IgD-negative memory B cell (primary cell): ENCODE results near the gene RNF135. TPM values are rescaled to one million over a fixed set of nuclear protein-coding genes. Genes with fewer than 3 reads are reported as not detected.
"Not testable (repeated sequence)": the region's sequence is repeated elsewhere in the genome, so short reads cannot be mapped to it uniquely, and the experiment has no call there.

Source experiments
- H3K27ac Mint-ChIP-seq, 3 donors: one replicate each; pipeline ENCODE4 v1.8.0; 2020 to 2022; ENCODE audit warnings: mild to moderate bottlenecking in 3 of 3, mixed read lengths in 3 of 3, moderate library complexity in 1 of 3
- H3K27me3 Mint-ChIP-seq: one replicate; pipeline ENCODE4 v1.8.0; 2021; ENCODE audit warnings: mixed read lengths
- H3K36me3 Mint-ChIP-seq: one replicate; pipeline ENCODE4 v1.8.0; 2020; ENCODE audit warnings: mild to moderate bottlenecking, mixed read lengths
- H3K4me1 Mint-ChIP-seq, 3 donors: one replicate each; pipeline ENCODE4 v1.8.0; 2020 to 2022; ENCODE audit warnings: mixed read lengths in 3 of 3, mild to moderate bottlenecking in 1 of 3
- H3K4me3 Mint-ChIP-seq, 4 donors: one replicate each; pipeline ENCODE4 v1.8.0; 2020 to 2022; ENCODE audit warnings: mild to moderate bottlenecking in 4 of 4, mixed read lengths in 4 of 4, moderate library complexity in 3 of 4
- H3K9me3 Mint-ChIP-seq, 3 donors: one replicate each; pipeline ENCODE4 v1.8.0; 2020 to 2021; ENCODE audit warnings: mixed read lengths in 3 of 3, mild to moderate bottlenecking in 1 of 3
- polyA plus RNA-seq: library from polyadenylated mRNA; unstranded; fragments of 300-500 nt; fragmentation: Illumina TruSeq; gene quantifications from one replicate; pipeline ENCODE4 v1.2.3, GENCODE V29; 2021

The RNF135 gene
- polyA plus RNA-seq, 1 donor from 2014 or later: 34.7 TPM

DNA sequence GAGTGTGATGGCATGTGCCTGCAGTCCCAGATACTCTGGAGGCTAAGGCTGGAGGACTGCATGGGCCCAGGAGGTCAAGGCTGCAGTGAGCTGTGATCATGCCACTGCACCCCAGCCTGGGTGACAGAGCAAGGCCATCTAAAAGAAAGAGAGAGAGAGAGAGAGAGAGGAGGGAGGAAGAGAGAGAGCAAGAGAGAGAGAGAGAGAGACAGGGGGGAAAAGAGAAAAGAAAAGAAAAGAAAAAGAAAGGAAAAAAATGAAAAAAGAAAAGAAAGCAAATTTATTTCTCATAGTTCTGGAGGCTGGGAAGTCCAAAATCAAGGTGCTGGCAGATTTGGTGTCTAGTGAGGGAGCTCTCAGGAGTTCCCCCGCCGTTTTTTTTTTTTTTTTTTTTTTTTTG, 33.3 kb downstream of the RNF135 start:
- Mint-ChIP-seq H3K4me3 (no peak overlapping the region), H3K4me1 (peaks cover 13 to 21% (median 15%) of the 10 kb centered on the region in 3 donors), H3K36me3 (peaks cover 8% of the 10 kb centered on the region), H3K9me3 (no peaks in the 10 kb centered on the region), H3K27ac (peak overlapping the region in 1 of 3 donors; percentile 35), H3K27me3 (no peaks in the 10 kb centered on the region)

DNA sequence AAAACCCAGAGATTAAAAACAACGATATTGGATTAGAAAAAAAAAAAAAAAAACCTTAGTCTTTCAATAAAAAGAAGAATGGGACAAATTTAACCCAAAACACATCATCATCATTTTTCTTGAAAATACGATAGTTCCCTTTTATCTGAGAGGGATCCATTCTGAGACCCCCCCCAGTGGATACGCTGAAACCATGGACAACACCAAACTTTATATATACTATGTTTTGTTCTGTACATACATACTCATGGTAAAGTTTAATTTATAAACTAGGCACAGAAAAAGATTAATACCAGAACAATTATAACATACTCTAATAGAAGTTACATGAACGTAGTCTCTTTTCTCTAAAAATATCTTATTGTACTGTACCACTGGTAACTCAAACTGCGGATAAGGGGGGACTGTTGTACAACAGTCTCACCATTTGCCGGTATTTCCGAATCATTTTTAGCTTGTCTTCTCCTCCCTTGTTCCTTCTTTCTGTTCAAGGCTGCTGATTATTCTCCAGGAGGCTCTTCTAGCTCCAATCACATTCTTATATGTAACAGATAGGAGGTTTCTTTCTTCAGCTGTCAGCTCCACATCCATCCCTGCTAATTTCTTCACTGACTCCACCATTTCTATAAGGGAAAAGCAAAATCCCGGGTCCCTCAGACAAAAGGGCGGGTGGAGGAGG, 37.0 kb downstream of the RNF135 start:
- Mint-ChIP-seq H3K27ac (peak overlapping the region; percentile 74 to 94 (median 88)), H3K36me3 (peaks cover 4% of the 10 kb centered on the region), H3K4me1 (peaks cover 16 to 20% (median 20%) of the 10 kb centered on the region in 3 donors), H3K4me3 (peak overlapping the region; percentile 89 to 97 (median 96)), H3K9me3 (no peaks in the 10 kb centered on the region), H3K27me3 (no peaks in the 10 kb centered on the region)

DNA sequence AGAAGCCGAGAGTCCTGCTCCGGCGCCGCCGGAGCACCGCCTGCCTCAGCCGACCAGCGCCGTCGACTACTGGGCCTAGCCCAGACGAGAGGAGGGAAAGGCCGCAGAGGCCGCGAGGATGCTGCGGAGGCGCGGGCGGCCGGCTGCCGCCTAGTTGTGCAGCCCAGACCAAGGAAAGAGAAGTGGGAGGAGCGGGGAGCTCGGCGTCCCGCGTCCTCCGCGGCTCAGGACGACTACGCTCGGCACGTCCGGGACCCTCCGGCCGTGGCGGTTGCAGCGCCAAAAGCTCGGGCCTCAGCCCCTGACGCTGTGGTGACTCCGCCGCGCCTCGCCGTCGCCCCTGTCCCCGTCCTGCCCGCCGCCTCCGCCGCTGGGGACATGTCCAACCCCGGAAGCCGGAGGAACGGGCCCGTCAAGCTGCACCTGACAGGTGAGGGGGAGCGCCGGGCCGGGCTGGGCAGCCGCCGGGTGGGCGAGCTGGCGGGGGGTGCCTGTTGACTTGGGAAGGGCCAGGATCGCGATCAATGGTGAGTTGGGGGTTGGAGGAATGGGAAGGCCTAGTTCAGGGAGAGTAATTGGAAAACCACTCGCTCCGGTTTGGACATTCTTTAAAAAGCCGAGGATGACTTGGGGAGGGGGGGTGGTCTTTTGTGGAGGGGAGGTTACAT, 37.7 kb downstream of the RNF135 start:
- Mint-ChIP-seq H3K4me3 (peak overlapping the region; percentile 89 to 97 (median 96)), H3K9me3 (no peaks in the 10 kb centered on the region), H3K27ac (peak overlapping the region; percentile 74 to 94 (median 88)), H3K36me3 (peaks cover 4% of the 10 kb centered on the region), H3K4me1 (peaks cover 16 to 20% (median 20%) of the 10 kb centered on the region in 3 donors), H3K27me3 (no peaks in the 10 kb centered on the region)

DNA sequence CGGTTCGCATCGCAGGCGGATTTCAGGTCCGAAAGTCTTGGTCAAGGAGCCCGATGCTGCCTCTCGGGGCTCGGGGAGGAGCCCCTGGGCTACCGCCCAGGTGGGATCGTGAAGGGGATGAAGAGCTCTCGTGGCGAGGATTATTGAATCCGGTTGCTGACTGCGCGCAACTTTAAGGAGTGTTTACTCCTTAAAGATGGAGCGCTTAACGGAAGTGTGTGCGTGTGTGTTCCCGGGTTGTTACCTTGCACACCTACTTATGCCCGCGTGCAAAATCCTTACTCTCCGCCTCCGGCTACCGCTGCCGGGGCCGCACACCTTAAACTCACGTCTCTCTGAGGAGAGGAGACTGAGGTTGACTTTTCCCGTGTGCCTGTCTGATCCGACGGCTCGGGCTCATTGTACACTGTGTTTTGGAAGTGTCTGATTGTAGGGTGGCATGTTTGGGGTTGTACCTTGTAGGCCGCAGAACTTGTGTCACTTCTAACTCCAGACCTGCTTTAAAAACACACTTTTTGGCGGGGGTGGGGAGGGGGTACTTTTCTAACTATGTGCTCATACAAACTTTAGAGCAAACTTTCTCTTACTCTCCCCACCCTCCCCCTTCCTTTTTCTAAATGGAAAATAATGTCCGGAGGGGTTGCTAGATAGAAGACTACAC, 38.3 kb downstream of the RNF135 start:
- H3K27ac Mint-ChIP-seq: peak overlapping the region; percentile 74 to 94 (median 88)
- not testable (repeated sequence) for H3K27me3 Mint-ChIP-seq, H3K36me3 Mint-ChIP-seq, H3K9me3 Mint-ChIP-seq
- peaks cover 16 to 20% (median 20%) of the 10 kb centered on the region in 3 donors for H3K4me1 Mint-ChIP-seq
- peak overlapping the region; percentile 89 to 97 (median 96) for H3K4me3 Mint-ChIP-seq

DNA sequence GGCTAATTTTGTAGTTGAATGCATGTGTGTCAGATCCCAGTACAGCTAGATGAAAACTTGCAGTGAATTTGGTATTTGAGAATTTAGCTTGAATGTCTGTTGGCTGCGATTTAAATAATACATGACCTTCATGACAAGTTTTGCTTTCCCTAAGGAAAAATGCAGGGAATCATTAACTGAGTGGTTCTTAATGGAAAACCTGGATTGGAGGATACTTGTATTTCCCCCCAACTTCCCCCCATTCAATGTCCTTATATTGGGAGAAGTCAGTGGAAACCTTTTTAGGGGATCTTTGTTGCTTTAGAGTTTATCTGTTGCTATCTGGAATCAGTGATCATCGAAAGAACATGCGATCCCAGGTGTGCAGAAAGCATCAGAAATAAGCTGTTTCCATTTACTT, 39.2 kb downstream of the RNF135 start:
- H3K27me3 Mint-ChIP-seq, H3K36me3 Mint-ChIP-seq, H3K27ac Mint-ChIP-seq, H3K9me3 Mint-ChIP-seq: not testable (repeated sequence)
- Mint-ChIP-seq H3K4me3 (peak overlapping the region; percentile 57 to 86 (median 81)), H3K4me1 (peaks cover 16 to 20% (median 20%) of the 10 kb centered on the region in 3 donors)

DNA sequence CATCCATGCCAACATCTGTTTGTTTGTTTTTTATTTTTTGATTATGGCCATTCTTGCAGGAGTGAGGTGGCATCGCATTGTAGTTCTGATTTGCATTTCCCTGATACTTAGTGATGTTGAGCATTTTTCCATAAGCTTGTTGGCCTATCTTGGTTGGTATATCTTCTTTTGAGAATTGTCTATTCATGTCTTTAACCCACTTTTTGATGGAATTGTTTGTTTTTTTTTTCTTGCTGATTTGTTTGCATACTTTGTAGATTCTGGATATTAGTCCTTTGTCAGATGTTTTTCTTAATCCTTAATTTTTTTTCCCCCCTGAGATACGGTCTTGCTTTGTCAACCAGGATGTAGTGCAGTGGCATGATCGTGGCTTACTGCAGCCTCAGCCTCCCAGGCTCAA, 43.0 kb downstream of the RNF135 start:
- Mint-ChIP-seq H3K4me1 (peaks cover 4 to 9% (median 9%) of the 10 kb centered on the region in 3 donors), H3K9me3 (no peaks in the 10 kb centered on the region), H3K4me3 (no peak overlapping the region), H3K27ac (peak overlapping the region in 1 of 3 donors; percentile 35), H3K36me3 (peaks cover 2% of the 10 kb centered on the region), H3K27me3 (no peaks in the 10 kb centered on the region)

DNA sequence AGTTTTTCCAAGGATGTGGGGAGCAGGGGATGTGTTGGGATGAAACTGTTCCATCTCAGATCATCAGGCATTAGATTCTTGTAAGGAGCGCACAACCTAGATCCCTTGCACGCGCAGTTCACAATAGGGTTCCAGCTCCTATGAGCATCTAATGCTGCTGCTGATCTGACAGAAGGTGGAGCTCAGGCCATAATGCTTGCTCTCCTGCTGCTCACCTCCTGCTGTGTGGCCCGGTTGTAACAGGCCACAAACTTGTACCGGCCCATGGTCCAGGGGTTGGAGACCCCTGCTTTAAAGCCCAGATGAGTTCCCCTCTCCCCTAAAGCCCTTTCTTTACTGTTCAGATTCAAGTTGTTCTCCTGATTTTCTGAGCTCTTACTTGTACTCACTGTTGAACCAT, 44.8 kb downstream of the RNF135 start:
- no peaks in the 10 kb centered on the region for H3K9me3 Mint-ChIP-seq
- peaks cover 0 to 4% (median under 1%) of the 10 kb centered on the region in 3 donors for H3K4me1 Mint-ChIP-seq
- peak overlapping the region in 1 of 3 donors; percentile 76 for H3K27ac Mint-ChIP-seq
- H3K27me3 Mint-ChIP-seq: no peaks in the 10 kb centered on the region
- H3K4me3 Mint-ChIP-seq: no peak overlapping the region
- H3K36me3 Mint-ChIP-seq: peaks cover 2% of the 10 kb centered on the region

DNA sequence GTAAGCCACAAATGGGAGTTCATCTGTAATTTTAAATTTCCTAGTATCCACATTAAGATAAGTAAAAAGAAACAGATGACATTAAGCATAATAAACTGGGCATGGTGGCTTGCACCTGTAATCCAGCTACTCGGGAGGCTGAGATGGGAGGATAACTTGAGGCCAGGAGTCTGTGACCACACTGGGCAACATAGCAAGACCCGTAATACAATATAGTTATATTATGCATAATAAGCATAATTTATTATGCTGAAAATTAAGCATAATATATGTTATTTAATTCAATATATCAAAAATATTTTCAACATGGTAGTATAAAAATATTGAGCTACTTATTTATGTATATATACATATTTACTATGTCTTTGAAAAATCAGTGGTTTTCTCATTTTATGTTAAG, 48.2 kb downstream of the RNF135 start:
- H3K27ac Mint-ChIP-seq: peak overlapping the region in 1 of 3 donors; percentile 23
- H3K4me3 Mint-ChIP-seq: no peak overlapping the region
- no peaks in the 10 kb centered on the region for H3K9me3 Mint-ChIP-seq
- no peaks in the 10 kb centered on the region for H3K27me3 Mint-ChIP-seq
- H3K36me3 Mint-ChIP-seq: peaks cover 2% of the 10 kb centered on the region
- H3K4me1 Mint-ChIP-seq: no peaks in the 10 kb centered on the region

DNA sequence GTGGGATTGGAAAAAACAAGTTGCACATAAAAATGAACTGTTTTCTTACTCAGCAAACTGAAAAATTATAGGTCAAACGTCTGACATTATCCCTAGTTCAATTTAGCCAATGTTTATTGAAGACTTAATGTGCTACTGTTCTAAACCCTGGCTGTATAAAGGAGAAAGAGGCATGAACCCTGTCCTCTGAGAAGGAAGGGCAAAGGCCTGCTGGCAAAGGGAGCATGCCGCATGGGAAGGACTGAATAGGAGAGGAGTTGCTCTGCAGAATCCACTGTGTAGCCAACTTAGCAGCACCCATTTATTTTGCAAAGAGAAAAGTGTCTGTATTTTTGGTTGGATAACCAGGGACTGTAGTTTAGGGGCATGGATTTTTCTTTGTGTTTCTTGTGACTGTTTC, 52.3 kb downstream of the RNF135 start:
- not testable (repeated sequence) for H3K9me3 Mint-ChIP-seq, H3K36me3 Mint-ChIP-seq, H3K27ac Mint-ChIP-seq, H3K27me3 Mint-ChIP-seq, H3K4me1 Mint-ChIP-seq, H3K4me3 Mint-ChIP-seq

DNA sequence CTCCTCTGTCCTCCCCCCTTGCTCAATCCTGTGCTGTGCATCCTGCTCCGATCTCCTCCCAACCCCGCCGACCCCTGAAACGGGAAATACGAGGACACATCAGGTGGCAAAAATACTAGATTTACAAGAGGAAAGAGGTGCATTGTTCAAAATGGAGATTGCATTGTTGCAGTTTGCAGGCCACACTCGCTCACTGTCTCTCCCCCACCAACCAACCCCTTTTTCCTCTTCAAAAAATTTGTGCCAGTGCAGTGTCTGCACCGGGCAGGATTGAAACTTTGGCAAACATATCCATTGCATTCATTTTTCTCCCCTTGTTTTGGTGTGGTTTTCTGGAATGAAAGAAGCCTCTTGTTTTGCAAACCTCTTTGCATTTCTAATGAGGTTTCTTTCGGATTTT, 61.0 kb downstream of the RNF135 start:
- H3K36me3 Mint-ChIP-seq: peaks cover 2% of the 10 kb centered on the region
- H3K4me1 Mint-ChIP-seq: no peaks in the 10 kb centered on the region
- no peak overlapping the region for H3K27ac Mint-ChIP-seq
- no peaks in the 10 kb centered on the region for H3K27me3 Mint-ChIP-seq
- H3K4me3 Mint-ChIP-seq: no peak overlapping the region
- H3K9me3 Mint-ChIP-seq: no peaks in the 10 kb centered on the region

DNA sequence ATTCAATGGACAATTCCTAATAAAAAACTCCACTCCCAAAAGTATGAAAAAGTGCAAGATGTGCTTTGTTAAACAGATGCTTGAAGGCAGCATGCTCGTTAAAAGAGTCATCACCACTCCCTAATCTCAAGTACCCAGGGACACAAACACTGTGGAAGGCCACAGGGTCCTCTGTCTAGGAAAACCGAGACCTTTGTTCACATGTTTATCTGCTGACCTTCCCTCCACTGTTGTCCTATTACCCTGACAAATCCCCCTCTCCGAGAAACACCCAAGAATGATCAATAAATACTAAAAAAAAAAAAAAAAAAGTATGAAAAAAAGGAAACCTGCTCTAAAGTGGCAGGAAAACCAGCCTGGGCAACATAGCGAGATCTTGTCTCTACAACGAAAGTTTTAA, 64.8 kb downstream of the RNF135 start:
- not testable (repeated sequence) for H3K27ac Mint-ChIP-seq, H3K9me3 Mint-ChIP-seq

DNA sequence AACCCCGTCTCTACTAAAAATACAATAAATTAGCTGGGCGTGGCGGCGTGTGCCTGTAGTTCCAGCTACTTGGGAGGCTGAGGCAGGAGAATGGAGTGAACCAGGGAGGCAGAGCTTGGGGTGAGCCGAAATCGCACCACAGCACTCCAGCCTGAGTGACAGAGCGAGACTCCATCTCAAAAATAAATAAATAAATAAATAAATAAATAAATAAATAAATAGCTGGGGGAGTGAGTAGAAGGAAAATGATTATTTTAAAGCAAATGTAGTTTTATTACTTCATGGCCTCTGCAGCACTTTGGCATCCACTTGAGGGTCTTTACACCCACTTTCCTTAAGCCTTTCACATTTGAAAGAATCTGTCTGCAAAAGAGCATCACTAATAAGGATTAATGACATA, 70.0 kb downstream of the RNF135 start:
- H3K4me3 Mint-ChIP-seq, H3K27ac Mint-ChIP-seq, H3K4me1 Mint-ChIP-seq, H3K9me3 Mint-ChIP-seq, H3K36me3 Mint-ChIP-seq, H3K27me3 Mint-ChIP-seq: not testable (repeated sequence)

More for the DNA sequence above, 64.8 kb downstream of the RNF135 start:
- H3K4me1 Mint-ChIP-seq, H3K27me3 Mint-ChIP-seq, H3K4me3 Mint-ChIP-seq, H3K36me3 Mint-ChIP-seq: not testable (repeated sequence)

DNA sequence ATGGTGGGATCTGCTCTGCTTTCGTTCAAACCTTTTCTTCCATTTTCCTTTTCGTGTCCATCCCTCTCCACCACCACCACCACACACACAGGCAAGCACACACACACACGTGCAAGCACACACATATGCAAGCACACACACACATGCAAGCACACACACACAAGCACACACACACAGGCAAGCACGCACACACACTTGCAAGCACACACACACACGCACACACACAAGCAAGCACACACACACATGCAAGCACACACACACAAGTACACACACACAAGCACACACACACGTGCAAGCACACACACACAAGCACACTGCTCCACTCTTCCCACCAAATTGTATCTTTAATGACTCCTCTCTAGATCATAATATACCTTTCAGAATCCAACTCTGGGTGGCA, 71.5 kb downstream of the RNF135 start:
- H3K36me3 Mint-ChIP-seq, H3K4me3 Mint-ChIP-seq, H3K9me3 Mint-ChIP-seq, H3K27me3 Mint-ChIP-seq, H3K27ac Mint-ChIP-seq, H3K4me1 Mint-ChIP-seq: not testable (repeated sequence)

DNA sequence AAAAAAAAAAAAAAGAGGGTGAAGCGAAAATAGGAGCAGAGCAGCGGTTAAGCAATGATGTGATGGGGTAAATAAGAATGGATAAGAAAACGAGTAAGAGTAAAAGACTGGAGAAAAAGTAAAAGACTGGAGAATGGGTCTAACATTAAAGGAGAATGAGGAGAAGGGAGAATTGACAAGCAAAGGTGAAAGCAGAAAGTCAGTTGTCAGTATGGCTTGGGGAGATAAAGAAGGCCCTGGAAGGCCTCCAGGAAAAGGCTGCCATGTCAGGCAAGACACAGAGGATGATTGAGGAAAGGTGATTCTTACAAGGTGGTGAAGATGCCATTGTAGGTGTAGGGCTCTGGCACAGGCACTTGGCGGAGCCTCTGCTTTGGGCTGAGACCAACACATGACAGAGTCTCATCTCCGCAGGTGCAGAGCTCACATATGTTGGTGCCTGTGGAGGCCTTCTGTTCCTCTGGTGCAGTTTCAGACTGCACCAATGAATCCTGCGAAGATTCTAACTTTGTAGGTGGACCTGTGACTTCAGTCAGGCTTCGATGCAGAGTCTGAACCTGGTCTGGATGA, 76.1 kb downstream of the RNF135 start:
- H3K4me1 Mint-ChIP-seq, H3K27ac Mint-ChIP-seq, H3K27me3 Mint-ChIP-seq, H3K4me3 Mint-ChIP-seq, H3K36me3 Mint-ChIP-seq, H3K9me3 Mint-ChIP-seq: not testable (repeated sequence)

DNA sequence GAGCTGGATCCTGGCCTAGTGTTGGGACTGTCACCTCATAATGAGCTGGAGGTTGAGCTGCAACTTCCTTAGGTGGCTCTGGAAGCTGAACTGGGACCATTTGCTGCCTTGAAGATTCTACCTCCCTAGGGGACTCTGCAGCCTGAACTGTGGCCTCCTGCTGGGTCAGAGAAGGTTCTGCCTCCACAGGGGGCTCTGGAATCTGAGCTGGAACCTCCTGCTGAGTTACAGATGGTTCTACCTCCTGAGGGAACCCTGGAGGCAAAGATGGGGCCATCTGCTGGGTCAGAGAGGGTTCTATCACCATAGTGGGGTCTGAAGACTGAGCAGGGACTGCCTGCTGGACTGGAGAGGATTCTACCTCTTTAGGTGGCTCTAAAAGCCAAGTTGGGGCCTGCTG, 77.3 kb downstream of the RNF135 start:
- H3K36me3 Mint-ChIP-seq: peaks cover 3% of the 10 kb centered on the region
- H3K4me1 Mint-ChIP-seq: peaks cover 0 to 1% (median 0%) of the 10 kb centered on the region in 3 donors
- H3K9me3 Mint-ChIP-seq: peaks cover 0 to 1% (median 0%) of the 10 kb centered on the region in 3 donors
- no peak overlapping the region for H3K4me3 Mint-ChIP-seq
- H3K27ac Mint-ChIP-seq: no peak overlapping the region
- no peaks in the 10 kb centered on the region for H3K27me3 Mint-ChIP-seq
